ENCODE results near the gene SDK2. TPM values are rescaled to one million over a fixed set of nuclear protein-coding genes. Genes with fewer than 3 reads are reported as not detected.

Gene SDK2
- total and polyA plus RNA-seq, 2 donors from 2014 or later = 0.37 to 2.4 TPM

GRCh38 chr17:73594598-73594997 is 49.6 kb downstream of the SDK2 start:
- Histone ChIP-seq H3K4me1 (ENCODE audit: control insufficient read depth in 2 of 3, insufficient read depth in 2 of 3, low read depth in 1 of 3, low read length in 3 of 3) (peaks cover 0 to 3% (median 0%) of the 10 kb centered on the region in 3 donors), H3K36me3 (ENCODE audit: control insufficient read depth in 2 of 3, insufficient read depth in 3 of 3, low read length in 3 of 3) (no peaks in the 10 kb centered on the region), H3K27ac (ENCODE audit: low read depth in 2 of 2, low read length in 2 of 2) (no peak overlapping the region), H3K9ac (ENCODE audit: low read length in 3 of 3) (no peak overlapping the region), H3K27me3 (ENCODE audit: control insufficient read depth, insufficient read depth, low read length) (no peaks in the 10 kb centered on the region), H3K9me3 (ENCODE audit: control insufficient read depth in 2 of 3, insufficient read depth in 1 of 3, low read length in 3 of 3) (no peaks in the 10 kb centered on the region), H3K4me3 (ENCODE audit: low read length in 3 of 3) (no peak overlapping the region)
- intact Hi-C loops (cut with DNase I) = no loop called here
- no peak for TF ChIP-seq CTCF (IDR thresholded peaks at IDR 0.05; ENCODE audit: borderline replicate concordance, extremely low read depth, insufficient read depth)
- no peak for FAIRE-seq
- DNase-seq = no peak

- no peaks in the 10 kb centered on the region for H3K27me3 ChIP-seq (ENCODE audit: control insufficient read depth, insufficient read depth, low read length)
- no peaks in the 10 kb centered on the region for H3K9me3 ChIP-seq (ENCODE audit: control insufficient read depth in 2 of 3, insufficient read depth in 1 of 3, low read length in 3 of 3)
- intact Hi-C loops (cut with DNase I) = no loop called here
- no peaks in the 10 kb centered on the region for H3K36me3 ChIP-seq (ENCODE audit: control insufficient read depth in 2 of 3, insufficient read depth in 3 of 3, low read length in 3 of 3)
- no peak for FAIRE-seq
- H3K9ac ChIP-seq (ENCODE audit: low read length in 3 of 3) = no peak overlapping the region
- no peak for DNase-seq
- H3K4me3 ChIP-seq (ENCODE audit: low read length in 3 of 3) = no peak overlapping the region
- no peak for TF ChIP-seq CTCF (IDR thresholded peaks at IDR 0.05; ENCODE audit: borderline replicate concordance, extremely low read depth, insufficient read depth)
- no peak overlapping the region for H3K27ac ChIP-seq (ENCODE audit: low read depth in 2 of 2, low read length in 2 of 2)
- peaks cover 0 to 3% (median 0%) of the 10 kb centered on the region in 3 donors for H3K4me1 ChIP-seq (ENCODE audit: control insufficient read depth in 2 of 3, insufficient read depth in 2 of 3, low read depth in 1 of 3, low read length in 3 of 3)
Observed at GRCh38 chr17:73594025-73594424, 50.2 kb downstream of the SDK2 start.

- H3K4me1 ChIP-seq (ENCODE audit: control insufficient read depth in 2 of 3, insufficient read depth in 2 of 3, low read depth in 1 of 3, low read length in 3 of 3) = peaks cover 0 to 3% (median 0%) of the 10 kb centered on the region in 3 donors
- H3K36me3 ChIP-seq (ENCODE audit: control insufficient read depth in 2 of 3, insufficient read depth in 3 of 3, low read length in 3 of 3) = no peaks in the 10 kb centered on the region
- no peak overlapping the region for H3K9ac ChIP-seq (ENCODE audit: low read length in 3 of 3)
- TF ChIP-seq CTCF (IDR thresholded peaks at IDR 0.05; ENCODE audit: borderline replicate concordance, extremely low read depth, insufficient read depth) = no peak
- H3K9me3 ChIP-seq (ENCODE audit: control insufficient read depth in 2 of 3, insufficient read depth in 1 of 3, low read length in 3 of 3) = no peaks in the 10 kb centered on the region
- FAIRE-seq (no peak), DNase-seq (no peak)
- no peak overlapping the region for H3K27ac ChIP-seq (ENCODE audit: low read depth in 2 of 2, low read length in 2 of 2)
- no peak overlapping the region for H3K4me3 ChIP-seq (ENCODE audit: low read length in 3 of 3)
- intact Hi-C loops (cut with DNase I) = no loop called here
- H3K27me3 ChIP-seq (ENCODE audit: control insufficient read depth, insufficient read depth, low read length) = no peaks in the 10 kb centered on the region
Observed at GRCh38 chr17:73593249-73593965, 50.8 kb downstream of the SDK2 start.

All from kidney (tissue), 14 donors.